Tongue (tissue), 2 donors: ENCODE data around the gene DUOXA1. TPM values are rescaled to one million over a fixed set of nuclear protein-coding genes. Genes with fewer than 3 reads are reported as not detected.
"Not testable (repeated sequence)": the region's sequence is repeated elsewhere in the genome, so short reads cannot be mapped to it uniquely, and the experiment has no call there.

Experiments
- DNase-seq: peaks from one replicate; pipeline ENCODE4 v3.0.0-alpha.2; 2015
- total RNA-seq: library from RNA; depleted of rRNA; stranded (reverse); fragments of >200 nt; gene quantifications from one replicate; pipeline ENCODE4 v1.2.3, GENCODE V29; 2014

Gene DUOXA1
- total RNA-seq, 1 donor from 2014 or later, result 22.2 TPM

DNA sequence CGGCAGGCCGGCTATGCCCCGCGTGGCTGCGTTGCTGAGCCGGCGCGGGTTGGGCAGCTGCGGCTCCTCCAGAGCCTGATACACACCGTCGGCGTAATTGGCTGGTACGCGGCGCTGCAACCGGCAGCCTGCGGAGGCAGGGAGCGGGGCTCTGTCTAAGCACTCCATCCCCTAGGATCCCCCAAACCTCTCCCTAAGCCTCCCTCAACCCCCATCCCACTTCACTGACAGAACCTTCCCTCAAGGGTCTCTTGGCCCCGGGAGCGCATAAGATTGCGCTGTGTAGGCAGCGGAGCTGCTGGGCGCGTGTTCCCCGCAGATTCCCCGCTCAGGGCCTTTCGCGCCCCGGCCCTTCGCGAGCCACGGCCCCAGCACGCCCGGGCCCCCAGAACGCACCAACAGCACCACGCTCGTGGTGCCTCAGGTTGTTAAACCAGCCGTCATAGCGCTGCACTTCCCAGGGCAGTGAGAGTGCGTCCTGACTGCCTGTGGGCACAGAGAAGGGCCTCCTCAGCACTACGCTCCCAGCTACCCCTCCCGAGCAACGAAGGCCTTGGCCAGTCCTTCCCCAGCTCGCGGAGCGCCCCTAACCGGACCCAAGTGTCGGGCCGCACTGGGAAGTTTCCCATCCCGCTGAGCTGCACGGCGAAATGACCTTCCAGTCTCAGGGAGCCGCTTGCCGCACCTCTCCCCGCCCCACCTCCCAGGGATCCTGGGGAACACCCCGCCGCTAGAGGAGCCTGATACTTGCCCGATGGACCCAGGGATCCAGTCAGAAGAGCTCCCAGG lies 16.9 kb downstream of the DUOXA1 start:
- DNase-seq, result no peak

GRCh38 chr15:45112143-45112590 lies 17.5 kb downstream of the DUOXA1 start:
- no peak for DNase-seq

GRCh38 chr15:45111390-45112142 lies 18.1 kb downstream of the DUOXA1 start:
- DNase-seq, result no peak

- no peak for DNase-seq
Measured at GRCh38 chr15:45110256-45110820, 19.3 kb downstream of the DUOXA1 start.

DNA sequence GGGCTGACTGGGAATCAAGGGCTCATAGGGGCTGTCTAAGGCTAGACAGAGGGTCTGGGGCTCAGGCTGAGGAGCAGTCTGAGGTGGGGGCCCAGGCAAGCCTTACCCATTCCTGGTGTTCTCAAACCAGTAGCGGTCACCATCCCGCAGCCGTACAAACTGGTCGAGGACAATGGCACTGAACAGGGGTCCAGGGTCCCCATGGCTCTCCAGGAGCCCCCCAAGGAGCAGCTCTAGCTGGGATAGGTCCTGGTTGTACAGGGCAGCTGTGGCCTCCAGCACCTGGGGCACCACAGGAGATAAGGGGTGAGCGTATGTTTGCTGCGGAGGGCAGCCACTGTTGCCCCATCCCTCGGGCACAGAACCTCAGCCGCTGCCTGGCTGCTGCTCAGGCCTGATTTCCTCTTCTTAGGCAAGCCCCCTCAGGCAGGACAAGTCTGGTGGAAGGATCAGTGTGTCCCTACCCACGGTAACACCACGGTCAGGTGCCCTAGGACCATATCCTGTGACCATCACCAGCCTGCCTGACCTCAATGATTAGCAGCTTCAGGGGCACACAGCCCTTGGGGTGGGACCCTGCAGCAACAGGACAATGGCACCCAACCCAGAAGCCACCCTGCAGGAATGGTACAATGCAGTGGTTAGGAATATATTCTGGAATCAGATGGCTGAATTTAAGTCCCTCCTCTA lies 21.6 kb downstream of the DUOXA1 start:
- no peak for DNase-seq

DNA sequence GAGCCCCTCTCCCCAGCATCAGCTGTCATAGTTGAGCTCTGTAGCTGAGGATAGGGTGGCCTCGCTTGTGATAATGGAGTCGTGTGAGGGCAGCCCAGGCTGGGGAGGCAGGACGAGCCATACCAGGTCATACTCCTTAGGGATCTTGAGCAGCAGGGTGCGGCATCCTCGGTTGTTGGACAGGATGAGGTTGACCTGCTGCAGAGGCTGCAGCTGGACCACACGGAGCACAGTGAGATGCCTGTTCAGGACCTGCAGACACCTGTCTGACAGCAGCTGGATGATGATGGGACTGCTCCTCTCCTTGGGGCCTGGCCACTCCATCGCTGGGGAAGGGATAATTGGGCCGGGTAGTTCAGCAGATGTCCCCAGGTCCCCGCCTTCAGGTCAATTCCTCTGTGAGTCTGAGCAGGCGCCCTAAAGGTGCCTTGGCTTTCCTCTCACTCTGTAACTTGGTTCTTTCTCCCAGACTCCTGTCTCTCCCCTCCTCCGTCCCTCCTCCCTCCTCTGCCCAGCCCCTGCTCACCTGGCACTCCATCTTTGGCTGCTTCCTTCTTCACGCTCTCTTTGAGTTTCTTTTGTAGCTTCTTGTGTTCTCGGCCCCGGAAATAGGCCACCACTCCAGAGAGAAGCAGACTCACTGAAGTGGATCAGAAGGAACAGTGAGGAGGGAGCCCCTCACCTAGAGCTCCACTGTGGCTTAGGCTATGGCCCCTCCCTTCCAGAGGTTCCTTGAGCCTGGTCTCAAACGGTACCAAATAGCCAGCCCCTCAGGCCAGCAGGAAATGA lies 23.5 kb downstream of the DUOXA1 start:
- no peak for DNase-seq

DNA sequence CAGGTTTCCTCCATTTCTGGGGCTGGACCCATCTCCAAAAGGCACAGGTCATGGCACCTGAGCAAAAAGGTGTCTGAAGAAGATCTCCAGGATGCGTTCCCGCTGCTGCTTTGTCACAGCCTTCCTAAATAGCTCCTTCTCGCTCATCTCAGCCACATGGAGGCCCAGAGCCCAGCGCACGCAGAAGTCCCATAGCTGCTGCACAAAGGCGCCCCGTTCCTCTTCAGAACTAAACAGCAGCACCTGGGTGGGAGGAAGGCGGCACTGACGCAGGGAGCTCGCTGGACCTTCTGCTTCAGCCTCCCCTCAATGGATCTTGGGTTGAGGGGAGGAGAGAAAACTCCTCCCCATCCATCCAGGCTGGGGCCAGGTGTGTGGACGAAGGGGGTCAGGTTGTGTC lies 24.1 kb downstream of the DUOXA1 start:
- DNase-seq, result no peak

- DNase-seq, result not testable (repeated sequence)
Measured at GRCh38 chr15:45104170-45104569, 25.5 kb downstream of the DUOXA1 start.

DNA sequence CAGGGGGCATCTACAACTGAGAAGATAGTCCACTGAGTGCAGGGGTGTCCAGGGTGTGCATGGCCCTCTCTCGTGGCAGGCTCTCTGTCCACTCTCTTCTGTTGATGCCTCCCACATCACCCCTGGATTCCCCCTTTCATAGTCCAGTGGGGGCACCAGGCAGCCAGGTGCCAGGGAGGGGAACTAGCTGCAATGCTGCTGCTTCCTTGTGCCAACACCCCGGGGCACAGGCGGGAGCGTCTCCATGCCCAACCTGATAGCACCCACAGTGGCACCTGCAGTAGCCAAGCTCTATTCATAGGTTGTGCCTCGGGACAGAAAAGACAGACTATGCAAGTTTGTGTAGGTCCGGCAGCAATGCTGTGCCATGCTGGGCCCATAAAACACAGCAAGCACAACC lies 27.5 kb downstream of the DUOXA1 start:
- no peak for DNase-seq

GRCh38 chr15:45101749-45102148 lies 27.9 kb downstream of the DUOXA1 start:
- no peak for DNase-seq

DNA sequence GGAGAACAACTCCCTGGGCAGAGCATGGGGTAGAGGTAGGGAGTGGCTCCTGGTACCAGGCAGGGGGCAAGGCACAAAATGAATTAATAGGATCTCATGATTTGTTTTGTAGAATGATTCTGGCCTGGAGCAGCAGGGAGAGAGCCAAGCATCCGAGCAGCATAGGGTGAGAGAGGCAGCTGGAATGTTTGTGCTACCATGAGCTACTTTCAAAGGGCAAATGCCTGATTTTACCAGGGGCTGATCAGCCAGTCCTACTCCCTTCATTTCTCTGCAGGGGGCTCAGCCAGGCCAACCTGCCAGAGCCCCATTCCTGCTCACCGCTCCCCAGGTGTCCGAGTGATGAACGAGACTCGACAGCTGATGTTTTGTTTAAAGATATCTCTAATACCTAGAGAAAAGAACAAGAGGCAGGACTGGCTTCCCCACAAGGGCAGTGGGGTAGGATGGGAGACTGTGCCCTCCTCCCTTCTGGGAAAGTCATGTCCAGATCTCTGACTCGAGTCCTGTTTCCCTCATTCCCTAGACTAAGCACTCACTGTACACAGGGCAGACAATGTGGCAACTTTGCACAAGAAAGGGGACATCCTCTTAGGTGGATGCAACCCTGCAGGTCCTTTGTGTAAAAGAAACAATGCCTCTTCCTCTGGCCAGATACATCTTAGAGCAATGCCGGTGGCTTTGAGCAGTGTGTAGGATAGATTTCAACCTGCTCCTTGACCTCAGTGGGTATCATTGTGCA lies 28.6 kb downstream of the DUOXA1 start:
- no peak for DNase-seq

- DNase-seq, result no peak
Measured at GRCh38 chr15:45099549-45100165, 30.0 kb downstream of the DUOXA1 start.

- DNase-seq, result no peak
Measured at GRCh38 chr15:45097466-45097865, 32.2 kb downstream of the DUOXA1 start.

DNA sequence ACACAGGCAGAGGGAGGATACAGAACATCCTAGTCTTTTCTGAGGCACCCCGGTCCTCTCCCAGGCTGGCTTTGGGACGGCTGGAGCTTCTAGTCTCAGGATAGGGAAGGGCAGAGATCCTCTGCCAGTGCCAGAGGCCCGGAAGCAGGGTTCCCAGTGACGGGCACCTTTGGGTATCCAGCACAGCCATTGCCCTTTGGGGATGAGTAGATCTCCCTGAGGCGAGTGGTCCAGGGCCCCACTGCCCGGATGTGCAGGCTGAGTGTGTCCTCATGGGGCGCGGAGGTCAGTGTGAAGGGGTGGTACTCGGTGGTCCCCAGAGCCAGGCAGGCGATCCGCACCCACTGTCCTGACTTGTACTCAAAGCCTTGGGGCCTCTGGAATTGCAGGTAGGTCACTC lies 34.0 kb downstream of the DUOXA1 start:
- no peak for DNase-seq

DNA sequence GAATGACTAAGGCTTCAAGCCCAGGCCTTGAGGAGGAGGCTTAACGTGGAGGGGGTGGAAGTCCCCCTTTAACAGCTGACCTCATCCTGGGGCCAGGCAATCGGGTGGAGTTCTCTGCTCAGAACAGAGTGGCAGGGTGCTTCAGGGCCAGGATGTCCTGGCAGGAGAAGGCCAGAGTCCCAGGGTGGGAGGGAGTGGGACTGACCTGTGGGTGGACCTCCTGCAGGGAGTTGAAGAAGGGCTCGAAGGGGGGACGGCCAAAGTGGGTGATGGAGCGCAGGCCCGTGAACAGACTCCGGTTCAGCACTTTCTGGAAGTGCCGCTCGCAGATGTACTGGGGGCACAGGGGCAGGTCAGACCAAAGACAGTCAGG lies 35.3 kb downstream of the DUOXA1 start:
- DNase-seq, result no peak

GRCh38 chr15:45093622-45094357 lies 35.9 kb downstream of the DUOXA1 start:
- DNase-seq, result no peak

DNA sequence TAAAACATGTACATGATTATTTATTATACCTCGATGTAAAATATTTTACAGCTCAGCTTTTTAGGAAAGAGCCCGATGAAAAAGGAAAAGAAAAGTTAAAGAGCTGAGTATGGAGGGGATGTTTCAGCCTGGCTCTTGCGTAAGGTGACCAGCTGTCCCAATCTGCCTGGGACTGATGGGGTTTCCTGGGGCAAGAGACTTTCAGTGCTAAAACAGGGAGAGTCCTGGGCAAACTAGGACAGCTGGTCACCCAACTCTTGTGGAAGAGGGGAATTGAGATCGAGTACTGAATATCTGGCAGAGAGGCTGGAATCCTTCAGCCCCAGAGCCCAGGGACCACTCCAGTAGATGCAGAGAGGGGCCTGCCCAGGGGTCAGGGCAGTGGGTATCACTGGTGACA lies 36.7 kb downstream of the DUOXA1 start:
- DNase-seq, result no peak

DNA sequence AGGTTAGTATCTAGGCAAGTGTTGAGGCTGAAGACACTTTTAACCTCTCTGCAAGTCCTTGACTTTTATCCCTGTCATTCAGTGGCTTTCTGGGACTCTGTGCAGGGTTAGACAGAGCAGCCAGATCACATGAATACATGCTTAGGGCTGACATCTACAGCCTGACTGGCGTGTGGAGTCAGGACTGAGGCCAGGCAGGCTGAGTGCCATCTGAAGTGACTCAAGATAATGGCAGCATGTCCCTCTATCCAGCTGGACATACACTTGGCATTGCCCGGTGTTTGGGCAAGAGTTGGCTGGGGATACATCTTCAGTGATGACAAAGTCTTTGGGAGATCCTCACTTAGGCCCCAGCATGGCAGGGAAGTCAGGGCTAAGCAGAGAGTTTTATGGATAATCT lies 38.1 kb downstream of the DUOXA1 start:
- no peak for DNase-seq

GRCh38 chr15:45091161-45091560 lies 38.5 kb downstream of the DUOXA1 start:
- no peak for DNase-seq
